Measurements from ENCODE around the gene C1orf198.

Gene C1orf198

DNA sequence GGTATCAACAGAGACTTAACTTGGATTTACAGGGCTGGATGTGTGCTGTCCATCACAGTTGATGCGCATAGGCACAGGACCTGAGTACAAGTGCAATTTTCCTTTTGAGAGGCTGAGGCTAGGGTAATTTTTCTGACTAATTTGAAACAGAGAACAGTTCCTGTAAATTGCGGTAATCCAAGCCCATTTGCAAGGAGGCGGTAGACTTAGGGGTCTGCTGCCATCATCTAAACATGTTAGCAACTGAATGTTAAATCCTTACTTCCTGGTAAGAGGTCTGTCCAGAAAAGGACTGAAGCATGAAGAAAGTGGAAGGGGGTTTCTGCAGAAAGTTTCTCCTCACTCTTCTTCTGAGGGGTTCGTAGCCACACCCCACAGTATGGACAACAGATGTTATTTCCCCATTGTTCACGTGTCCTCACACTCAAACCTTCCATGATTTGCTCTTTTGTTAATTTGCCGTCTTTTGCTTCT, 23.7 kb upstream of the C1orf198 start:
- no peak for DNase-seq

DNA sequence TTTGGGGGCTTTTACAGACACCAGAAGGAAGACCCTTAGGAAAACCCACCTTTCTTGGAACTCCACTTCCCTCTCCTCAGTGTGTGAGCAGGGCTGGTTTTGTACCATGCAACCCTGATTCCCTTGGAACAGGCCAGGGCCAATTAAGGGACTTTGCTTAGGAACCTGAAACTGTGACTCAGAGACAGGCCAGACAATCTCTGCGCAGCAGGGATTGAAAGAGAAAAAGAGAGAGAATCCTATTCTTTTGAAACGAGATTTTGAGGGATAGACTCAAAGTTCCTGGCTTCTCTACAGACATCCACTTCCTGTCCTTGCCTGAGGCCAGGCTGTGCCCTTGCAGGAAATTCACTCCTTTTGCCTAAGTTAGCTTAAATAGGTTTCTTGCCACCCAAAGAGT, 23.1 kb upstream of the C1orf198 start:
- DNase-seq, result no peak

DNA sequence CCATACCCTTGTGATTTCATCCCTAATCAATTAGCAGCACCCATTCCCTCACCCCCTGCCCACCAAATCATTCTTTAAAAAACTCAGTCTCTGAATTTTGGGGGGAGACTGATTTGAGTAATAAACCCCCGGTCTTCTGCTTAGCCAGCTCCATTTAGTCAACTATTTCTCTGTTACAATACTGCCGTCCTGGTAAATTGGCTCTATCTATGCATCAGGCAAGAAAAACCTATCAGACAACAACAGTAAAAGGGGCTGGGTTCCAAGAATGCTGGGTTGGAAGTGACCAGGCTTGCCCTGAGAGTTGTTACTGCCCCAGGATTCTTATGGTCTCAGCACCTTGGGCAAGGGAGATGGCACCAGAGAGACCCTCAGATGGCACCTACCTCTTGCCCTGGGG, 16.3 kb upstream of the C1orf198 start:
- no peak for DNase-seq

DNA sequence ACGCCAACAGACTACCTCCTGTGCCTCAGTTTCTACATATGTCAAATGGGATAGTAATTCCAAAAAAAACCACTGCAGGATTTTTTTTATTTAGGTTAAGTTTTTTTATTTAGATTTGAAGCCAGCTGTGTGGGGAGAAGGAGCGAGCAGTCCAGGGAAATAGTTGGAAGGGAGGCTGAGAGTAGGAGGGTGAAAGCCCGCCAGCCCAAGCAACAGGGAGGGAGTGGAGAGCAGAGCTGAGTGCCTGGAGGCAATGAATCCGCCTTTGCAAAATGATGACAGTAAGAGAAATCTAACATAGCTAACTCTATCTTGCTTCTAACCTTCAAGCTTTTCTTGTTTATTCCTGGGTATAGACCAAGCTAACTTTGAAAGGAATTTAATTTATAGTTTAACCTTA, 15.6 kb upstream of the C1orf198 start:
- DNase-seq, result no peak

DNA sequence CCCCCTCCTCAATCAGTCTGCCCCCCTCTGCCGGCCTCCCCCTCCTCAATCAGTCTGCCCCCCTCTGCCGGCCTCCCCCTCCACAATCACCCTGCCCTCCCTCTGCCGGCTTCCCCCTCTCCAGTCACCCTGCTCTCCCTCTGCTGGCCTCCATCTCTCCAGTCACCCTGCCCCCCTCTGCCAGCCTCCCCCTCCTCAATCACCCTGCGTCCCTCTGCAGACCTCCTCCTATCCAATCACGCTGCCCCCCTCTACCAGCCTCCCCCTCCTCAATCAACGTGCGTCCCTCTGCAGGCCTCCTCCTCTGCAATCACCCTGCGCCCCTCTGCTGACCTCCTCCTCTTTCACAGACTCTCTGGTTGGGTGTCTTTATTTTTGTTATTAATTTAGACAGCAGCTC, 11.5 kb upstream of the C1orf198 start:
- DNase-seq, result no peak

DNA sequence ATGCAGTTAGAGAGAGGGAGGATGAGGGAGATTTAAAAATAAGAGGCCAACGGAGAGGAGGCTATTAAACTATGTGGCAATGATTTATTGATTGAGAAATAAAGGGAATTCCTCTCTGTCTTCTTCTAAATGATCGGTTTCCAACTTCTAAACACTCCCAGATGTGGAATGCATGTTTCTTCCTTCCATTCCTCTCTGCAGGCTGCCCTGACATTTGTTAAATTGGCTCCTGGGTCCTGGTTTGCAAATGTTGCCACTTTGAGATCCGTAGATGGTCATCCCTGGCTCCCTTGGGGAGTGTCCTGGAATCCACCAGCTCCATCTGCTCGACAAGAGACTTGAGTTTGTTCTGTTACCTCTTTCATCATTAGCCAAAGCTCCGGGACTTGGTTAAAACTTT, 10.3 kb upstream of the C1orf198 start:
- DNase-seq, result peak; percentile 100

DNA sequence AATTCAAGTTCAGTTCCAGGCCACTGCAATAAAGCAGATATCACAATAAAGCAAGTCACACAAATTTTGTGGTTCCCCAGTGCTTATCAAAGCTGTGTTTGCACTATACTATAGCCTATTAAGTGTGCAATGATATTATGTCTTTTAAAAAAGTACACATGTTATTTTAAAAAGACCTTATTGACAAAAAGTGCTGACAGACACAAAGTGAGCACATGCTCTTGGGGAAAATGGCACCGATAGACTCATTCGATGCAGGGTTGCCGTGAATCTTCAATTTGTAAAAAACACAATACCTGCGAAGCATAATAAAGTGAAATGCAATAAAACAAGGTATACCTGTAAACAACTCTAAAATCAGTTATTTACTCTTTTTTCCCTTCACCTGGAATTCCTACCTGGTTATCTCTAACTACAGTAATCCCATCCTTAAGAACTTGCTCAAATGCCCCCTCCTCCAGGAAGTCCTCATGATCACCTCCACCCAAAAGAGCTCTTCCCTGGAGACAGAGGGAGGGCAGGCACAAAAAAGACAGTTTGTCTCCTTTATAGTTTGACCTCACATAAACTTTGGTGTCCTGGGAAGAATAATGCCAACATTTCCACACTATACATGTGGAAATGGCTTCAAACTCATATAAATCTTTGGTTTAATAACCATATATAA, 9.7 kb upstream of the C1orf198 start:
- no peak for DNase-seq

DNA sequence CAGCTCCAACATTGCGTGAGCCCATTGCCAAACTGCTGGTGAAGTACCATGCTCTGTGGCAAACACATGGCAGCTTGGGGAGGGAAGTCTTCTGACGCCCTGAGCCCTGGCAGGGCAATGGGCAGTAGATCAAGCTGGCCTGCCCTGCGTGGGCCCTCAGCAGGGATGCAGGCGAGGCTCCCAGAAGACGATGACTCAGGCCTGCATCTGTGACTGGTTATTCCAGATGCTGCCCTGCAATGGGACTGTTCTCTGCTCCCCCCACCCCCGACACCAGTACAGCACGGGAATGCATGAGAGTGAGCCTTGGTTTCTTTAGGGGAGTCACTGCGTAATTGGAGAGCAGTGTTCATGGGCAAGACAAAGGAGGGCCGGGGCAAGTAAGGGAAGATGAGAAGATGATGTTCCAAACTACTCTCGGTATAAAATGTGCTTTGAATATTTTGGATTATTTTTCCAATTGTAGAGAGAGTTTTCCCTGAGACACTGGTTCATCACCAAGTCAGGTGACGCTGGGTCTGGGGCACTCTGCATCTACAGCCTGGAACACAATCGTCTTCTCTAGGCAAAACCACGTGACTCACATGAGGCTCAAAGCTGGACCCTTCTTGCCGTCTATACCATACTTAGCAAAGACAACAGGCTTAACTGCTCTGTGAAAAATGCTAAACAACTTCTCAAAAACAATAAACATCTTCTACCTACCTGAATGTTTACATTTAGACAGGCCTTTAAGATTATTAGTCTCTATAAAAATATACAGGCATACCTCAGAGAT, 9.0 kb upstream of the C1orf198 start:
- DNase-seq, result peak; percentile 91

DNA sequence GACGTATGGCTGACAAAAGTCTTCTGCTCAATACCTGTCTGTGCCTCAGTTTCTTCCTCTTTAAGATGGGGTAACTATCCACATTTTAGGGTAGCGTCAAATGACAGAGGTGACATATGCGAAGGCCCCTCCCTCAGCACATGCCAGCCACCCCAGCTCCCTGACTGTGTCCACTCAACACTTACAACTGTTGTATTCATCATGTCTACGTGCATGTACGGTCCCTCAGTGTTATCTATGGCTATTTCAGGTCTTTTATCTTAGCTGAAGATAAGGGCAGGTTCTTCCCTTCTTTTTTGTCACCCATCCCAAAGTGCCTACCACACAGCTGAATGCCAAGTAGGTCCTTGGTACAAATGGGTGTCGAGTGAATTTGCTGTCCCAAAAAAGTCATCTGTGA, 8.3 kb upstream of the C1orf198 start:
- DNase-seq, result no peak

DNA sequence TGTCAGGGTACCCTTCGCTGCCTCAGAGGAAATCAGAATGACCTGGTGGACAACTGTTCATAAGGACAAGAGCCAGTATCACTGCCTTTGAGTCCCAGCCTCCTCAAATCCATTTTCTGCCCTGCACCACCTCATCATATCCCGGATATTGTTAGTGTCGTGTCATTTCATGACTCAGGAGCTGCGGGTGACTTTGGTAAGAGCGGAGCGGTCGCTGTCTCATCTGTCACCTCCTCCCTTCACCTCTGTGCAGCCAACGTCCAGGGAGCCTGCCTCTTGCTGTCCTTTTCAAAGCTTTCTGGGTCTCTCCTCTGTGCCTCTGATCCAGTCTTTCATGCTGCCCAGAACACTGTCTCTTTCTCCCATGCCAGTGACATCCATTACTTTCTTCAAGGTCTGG, 7.0 kb upstream of the C1orf198 start:
- DNase-seq, result no peak

DNA sequence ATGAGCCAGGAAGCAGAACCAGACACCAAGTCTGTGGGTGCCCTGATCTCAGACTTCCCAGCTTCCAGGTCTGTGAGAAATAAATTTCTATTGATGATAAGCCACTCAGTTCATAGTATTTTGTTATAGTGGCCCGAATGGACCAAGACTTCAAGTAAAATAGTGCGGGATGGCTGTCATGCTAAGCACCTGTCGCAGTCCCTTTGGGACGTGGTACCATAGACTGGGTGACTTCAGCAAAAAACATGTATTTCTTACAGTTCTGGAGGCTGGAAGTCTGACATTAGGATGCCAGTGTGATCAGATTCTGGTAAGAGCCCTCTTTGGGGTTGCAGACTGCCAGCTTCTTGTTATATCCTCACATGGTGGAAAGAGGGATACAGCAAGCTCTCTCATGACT, 2.6 kb upstream of the C1orf198 start:
- DNase-seq, result no peak

DNA sequence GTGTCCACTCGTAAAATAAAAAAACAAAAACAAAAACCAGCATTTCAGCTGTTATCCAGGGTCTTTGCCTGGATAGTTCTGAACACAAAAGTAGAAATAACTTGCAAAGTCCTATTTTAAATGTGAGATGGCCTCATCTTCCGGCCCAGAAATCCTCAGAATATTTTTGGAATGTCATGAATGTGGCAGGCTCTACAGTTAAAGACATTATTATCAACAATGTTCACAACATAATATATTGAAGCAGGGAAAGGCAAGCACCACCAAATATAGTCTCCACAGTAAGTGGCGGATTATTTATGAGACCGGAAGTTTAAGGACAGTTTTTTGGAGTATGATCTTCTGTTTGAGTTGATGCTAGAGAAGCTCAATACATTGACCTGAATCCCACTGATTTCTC, 1.2 kb upstream of the C1orf198 start:
- DNase-seq, result peak; percentile 85

DNA sequence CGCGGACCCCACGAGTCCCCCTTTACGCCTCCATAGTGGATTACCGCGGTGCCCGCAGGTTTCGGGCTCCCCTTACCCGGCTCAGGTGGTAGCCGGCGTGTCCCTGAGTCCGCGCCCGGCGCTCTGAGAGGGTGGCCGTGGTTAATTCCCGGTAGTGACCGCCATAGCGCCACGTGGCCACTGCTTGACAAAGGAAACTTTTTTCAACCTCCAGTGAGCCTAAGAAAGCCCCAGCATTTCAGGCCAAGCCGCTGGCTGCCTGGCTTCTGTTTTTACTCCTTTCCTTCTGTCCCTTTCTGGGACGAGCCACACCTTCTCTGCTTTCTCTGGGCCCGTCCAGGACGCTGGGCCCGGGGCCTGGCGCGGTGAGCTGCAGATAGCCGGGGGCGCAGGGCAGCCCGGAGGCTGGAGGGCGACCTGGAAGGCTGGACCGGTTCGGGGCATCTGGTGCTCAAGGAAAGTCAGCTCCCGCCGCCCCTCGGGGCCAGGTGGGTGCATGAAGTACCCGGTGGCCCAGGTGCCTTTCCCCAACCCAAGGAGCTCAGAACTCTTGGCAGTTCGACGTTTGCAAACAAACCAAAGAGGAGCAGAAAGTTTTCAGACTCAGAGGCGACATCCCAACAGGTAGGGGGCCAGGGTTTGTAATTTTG, 540 bp upstream of the C1orf198 start:
- peak; percentile 50 for DNase-seq

DNA sequence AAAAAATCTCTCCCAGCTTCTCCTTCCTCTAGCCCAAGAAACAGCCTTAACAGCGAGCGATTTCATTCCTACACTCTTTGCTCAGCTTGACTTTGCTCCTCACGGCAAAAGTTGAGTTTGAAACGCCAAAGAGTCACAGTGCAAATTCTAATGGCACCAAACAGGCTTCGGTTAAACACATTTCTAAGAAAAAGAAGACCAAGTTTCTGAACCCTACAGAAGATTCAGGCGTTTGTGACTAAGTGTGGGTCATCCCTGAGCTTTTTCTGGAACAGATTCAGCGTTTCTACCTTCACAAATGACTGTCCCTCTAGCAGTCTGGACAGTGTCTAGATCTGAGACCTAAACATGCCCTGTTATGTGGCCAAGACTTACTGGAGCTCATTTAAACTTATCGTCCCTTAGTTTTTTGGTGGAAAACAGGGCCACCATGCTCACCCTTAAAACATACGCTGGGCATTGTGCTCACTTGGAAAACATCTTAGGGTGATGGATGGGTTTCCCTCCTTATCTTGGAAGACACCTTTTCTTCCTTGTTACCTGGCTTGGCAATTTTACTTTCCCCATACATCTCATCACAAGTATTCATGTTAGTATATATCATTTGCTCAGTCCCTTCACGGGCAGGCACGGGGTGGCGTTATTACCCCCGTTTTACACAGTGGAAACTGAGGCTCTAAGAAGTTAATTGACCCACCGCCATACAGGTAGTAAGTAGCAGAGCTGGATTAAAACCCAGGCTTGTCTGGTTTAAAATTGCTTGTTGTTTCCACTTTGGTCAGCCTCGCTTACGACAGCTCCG, 1.0 kb downstream of the C1orf198 start:
- DNase-seq, result no peak

DNA sequence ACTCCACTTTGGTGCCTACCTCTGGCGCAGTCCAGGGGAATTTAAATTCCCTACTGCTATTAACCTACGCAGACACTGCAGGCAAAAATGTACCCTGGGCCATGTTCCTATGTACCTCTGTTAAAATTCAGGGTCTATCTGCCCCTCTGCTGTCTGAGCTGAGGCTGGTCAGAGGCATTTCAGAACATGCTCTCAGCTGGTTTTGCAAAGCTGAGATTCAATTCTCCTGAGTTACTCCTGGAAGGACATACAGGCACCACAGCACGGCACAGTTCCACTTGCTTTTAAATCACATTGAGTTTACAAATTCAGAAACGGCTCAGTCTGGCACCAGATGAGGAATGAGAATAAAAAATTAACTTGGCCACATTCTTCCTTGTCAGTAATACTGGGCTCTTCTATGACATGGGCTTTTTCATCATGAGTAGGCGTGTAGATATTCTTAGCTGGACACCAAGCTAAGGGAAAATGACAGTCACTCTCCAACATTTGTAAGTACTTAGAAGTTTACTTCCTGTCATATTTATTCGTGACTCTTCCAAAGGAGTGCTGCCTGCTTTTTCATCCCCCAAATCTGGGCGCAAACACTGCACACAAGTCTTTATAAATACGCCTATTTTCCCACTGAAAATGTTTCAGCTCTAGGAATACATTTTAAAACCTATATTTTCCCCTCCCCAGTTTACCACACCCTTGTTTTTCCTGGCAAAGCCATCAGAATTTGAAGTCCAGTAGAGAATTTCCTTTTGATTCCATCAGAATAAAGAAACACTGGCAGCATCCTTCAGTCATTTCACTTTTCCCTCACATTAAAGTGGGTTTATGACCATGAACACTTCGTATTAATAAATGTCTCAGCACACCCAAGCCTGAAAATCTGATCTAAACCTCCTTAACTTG, 1.9 kb downstream of the C1orf198 start:
- peak; percentile 37 for DNase-seq

DNA sequence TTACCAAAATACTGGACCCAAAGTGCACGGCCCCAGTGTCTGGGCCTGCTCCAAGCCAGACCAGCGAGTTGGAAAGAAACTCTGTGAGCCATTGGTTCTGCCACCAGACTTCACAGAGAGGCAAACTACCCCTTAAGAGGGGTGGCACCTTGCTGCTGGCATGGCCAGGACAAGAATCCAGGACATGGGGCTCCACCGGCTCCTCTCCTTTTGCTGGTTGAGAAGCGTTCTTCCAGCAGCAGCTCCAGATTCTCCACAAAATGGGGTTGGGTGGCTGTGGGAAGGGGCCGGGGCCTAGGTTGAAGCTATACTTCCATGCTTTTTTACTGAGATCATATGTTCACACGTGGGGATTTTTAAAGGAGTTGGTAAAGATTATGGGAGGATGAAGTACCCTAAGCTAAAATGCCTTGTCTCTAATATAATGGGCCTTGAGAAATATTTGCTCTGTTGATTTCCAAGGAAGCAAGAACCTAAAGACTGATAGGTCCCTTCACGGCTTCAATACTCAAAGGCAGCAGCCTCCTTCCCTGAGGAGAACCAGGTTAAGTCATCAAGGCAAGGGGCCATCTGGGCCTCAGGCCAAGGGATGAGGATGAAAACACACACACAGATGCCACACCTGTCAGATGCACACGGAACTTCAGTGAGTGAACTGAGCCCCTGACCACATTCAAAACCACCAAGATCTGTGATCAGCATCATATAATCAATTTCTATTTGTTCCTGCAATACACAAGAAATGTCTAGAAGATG, 3.1 kb downstream of the C1orf198 start:
- DNase-seq, result no peak

DNA sequence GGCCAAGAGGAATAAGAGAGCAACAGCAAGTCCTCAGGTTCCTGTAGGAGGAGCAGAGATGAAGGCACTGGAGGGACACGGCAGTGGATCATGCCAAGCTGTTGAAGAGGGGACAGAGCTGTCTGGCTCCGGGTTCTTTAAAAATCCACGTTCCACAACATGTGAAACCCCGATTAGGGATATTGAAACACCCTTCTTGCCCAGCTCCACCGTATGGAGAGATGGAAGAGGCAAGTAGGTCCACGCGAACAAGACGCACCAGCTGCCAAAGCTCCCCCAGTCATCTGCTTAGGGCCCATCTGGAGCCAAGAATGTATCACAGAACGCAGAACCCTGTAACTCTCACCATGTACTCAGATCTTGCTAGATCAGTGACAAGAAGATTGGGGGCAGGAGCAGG, 3.9 kb downstream of the C1orf198 start:
- no peak for DNase-seq

DNA sequence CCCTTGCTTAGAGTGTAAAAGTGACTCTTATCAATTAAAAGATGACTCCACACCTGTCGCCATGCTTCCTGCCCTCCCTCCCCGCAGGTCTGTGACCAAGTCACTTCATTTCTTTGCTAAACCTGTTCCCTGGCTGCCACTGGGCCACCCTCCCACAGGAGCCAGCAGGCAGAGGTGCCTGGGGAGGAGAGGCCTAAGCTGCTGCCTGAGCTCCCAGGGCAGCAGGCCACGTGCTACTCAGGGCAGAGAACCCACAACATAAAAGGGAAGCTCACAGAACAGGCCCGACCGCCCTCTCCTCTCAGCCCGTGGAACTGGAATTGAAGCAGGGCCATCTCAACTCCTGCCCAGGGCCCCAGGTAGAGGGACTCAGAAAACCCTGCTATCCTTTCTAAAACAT, 4.9 kb downstream of the C1orf198 start:
- no peak for DNase-seq

DNA sequence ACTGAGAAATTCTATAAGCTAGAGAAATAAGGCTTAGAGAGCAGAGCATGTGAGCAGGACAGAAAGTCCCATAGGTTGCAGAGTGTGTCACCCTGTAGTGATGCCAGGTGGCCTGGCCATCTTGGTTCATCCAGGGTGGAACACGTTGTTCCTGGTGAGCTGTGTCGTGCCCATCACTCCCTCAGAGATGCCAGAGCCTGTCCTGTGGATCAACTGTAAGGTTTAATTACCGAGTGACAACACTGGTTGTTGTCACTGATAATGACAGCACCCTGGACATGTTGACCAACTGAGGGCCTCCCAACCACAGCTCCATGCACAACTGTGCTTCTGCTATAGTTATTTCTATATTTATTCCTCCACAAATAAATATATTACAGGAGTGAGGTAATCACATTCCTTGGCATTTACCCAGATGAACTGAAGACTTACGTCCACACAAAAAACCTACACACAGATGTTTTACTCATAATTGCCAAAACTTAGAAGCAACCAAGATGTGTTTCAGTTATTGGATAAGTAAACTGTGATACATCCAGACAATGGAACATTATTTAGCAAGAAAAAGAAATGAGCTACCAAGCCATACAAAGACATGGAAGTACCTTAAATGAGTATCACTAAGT, 6.2 kb downstream of the C1orf198 start:
- no peak for DNase-seq

DNA sequence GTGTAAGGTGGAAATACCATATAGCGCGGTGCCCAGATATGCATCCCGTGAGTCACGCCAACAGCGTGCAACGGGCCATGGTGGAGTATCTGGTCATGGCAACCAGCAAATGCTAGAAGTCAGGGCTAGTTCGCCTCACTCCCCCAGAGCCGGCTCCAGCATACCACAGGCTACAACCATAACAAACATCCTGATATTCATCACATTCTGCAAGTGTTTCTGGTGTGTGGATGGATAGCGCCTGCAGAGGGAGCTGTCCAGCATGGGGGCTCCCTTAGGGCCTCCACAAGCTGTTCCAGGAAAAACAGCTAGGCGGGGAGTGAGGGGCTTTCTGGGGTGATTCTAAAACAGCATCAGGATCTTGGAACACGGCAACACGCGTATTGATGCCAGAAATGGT, 6.8 kb downstream of the C1orf198 start:
- DNase-seq, result no peak
